H9 (cell line): ENCODE data around the gene LITAF. TPM values are rescaled to one million over a fixed set of nuclear protein-coding genes. Genes with fewer than 3 reads are reported as not detected.

Experiments used
- DNase-seq: peaks from one replicate; pipeline ENCODE4 v3.0.0-alpha.2; 2017
- H2AFZ ChIP-seq: one replicate; pipeline ENCODE4 v1.6.1; 2013; ENCODE audit warnings: mild to moderate bottlenecking, low read length, control low read depth, moderate library complexity
- H2AK5ac ChIP-seq: 2 replicates; pipeline ENCODE4 v1.6.1; 2013; ENCODE audit warnings: low read length, control low read depth, mixed read lengths; ENCODE audit not compliant: insufficient read length
- H2BK120ac ChIP-seq: one replicate; pipeline ENCODE4 v1.6.1; 2013; ENCODE audit warnings: low read depth, mild to moderate bottlenecking, low read length, control low read depth, inconsistent platforms; ENCODE audit not compliant: poor library complexity, severe bottlenecking
- H2BK12ac ChIP-seq: 2 replicates; pipeline ENCODE4 v1.6.1; 2013; ENCODE audit warnings: low read length, control low read depth, mixed read lengths, low read depth; ENCODE audit not compliant: insufficient read length
- H2BK15ac ChIP-seq: 2 replicates; pipeline ENCODE4 v1.6.1; 2013; ENCODE audit warnings: low read depth, low read length, control low read depth
- H2BK20ac ChIP-seq: one replicate; pipeline ENCODE4 v1.6.1; 2013; ENCODE audit warnings: low read depth, mild to moderate bottlenecking, low read length, control low read depth, inconsistent platforms; ENCODE audit not compliant: poor library complexity, severe bottlenecking
- H2BK5ac ChIP-seq: 2 replicates; pipeline ENCODE4 v1.6.1; 2013; ENCODE audit warnings: low read length, control low read depth, mixed read lengths; ENCODE audit not compliant: insufficient read length
- H3K14ac ChIP-seq: 2 replicates; pipeline ENCODE4 v1.6.1; 2013; ENCODE audit warnings: low read length, control low read depth; ENCODE audit not compliant: insufficient read depth
- H3K18ac ChIP-seq: 2 replicates; pipeline ENCODE4 v1.6.1; 2013; ENCODE audit warnings: low read depth, mild to moderate bottlenecking, mixed read lengths, low read length, control low read depth; ENCODE audit not compliant: insufficient read length
- H3K23ac ChIP-seq: 2 replicates; pipeline ENCODE4 v1.6.1; 2013; ENCODE audit warnings: low read length, control low read depth, mixed read lengths, low read depth; ENCODE audit not compliant: insufficient read length
- H3K23me2 ChIP-seq: 2 replicates; pipeline ENCODE4 v1.6.1; 2013; ENCODE audit warnings: low read depth, mild to moderate bottlenecking, mixed read lengths, low read length, control low read depth; ENCODE audit not compliant: insufficient read length, poor library complexity, severe bottlenecking
- H3K27ac ChIP-seq: 2 replicates; pipeline ENCODE4 v1.5.1; 2013; ENCODE audit warnings: low read length, control low read depth, mixed read lengths, low read depth; ENCODE audit not compliant: insufficient read length
- H3K27me3 ChIP-seq: 2 replicates; pipeline ENCODE4 v1.6.1; 2013; ENCODE audit warnings: low read length, control low read depth, inconsistent platforms; ENCODE audit not compliant: insufficient read depth
- H3K4ac ChIP-seq: 2 replicates; pipeline ENCODE4 v1.6.1; 2013; ENCODE audit warnings: low read depth, mild to moderate bottlenecking, control low read depth, inconsistent platforms, low read length, moderate library complexity
- H3K4me1 ChIP-seq: 2 replicates; pipeline ENCODE4 v1.6.1; 2013; ENCODE audit warnings: low read length, control low read depth, inconsistent platforms; ENCODE audit not compliant: insufficient read depth
- H3K4me2 ChIP-seq: 2 replicates; pipeline ENCODE4 v1.6.1; 2013; ENCODE audit warnings: low read length, control low read depth, mixed read lengths; ENCODE audit not compliant: insufficient read length, insufficient read depth
- H3K56ac ChIP-seq: 2 replicates; pipeline ENCODE4 v1.6.1; 2013; ENCODE audit warnings: low read depth, mild to moderate bottlenecking, mixed read lengths, low read length, control low read depth; ENCODE audit not compliant: insufficient read length
- H3K79me1 ChIP-seq: 2 replicates; pipeline ENCODE4 v1.6.1; 2013; ENCODE audit warnings: low read depth, mild to moderate bottlenecking, moderate library complexity, low read length, control low read depth, inconsistent platforms; ENCODE audit not compliant: insufficient read depth, poor library complexity, severe bottlenecking
- H3K79me2 ChIP-seq: 2 replicates; pipeline ENCODE4 v1.6.1; 2013; ENCODE audit warnings: low read length, control low read depth, inconsistent platforms; ENCODE audit not compliant: insufficient read depth
- H3K9ac ChIP-seq: 2 replicates; pipeline ENCODE4 v1.6.1; 2013; ENCODE audit warnings: low read length, control low read depth, mixed read lengths; ENCODE audit not compliant: insufficient read length; ENCODE audit errors: extremely low read depth
- H3K9me3 ChIP-seq: one replicate; pipeline ENCODE4 v1.6.1; 2013; ENCODE audit warnings: low read depth, low read length, inconsistent platforms; ENCODE audit not compliant: control insufficient read depth
- H3T11ph ChIP-seq: one replicate; pipeline ENCODE4 v1.6.1; 2013; ENCODE audit warnings: mild to moderate bottlenecking, low read length, control low read depth, inconsistent platforms
- H4K20me1 ChIP-seq: one replicate; pipeline ENCODE4 v1.6.1; 2013; ENCODE audit not compliant: control insufficient read depth, insufficient read length, insufficient read depth
- H4K5ac ChIP-seq: 2 replicates; pipeline ENCODE4 v1.6.1; 2013; ENCODE audit warnings: low read depth, mild to moderate bottlenecking, mixed read lengths, low read length, control low read depth; ENCODE audit not compliant: insufficient read length
- H4K8ac ChIP-seq: replicated peaks from 2 replicates; pipeline ENCODE4 v1.6.1; 2013; ENCODE audit warnings: low read length, control low read depth, mixed read lengths, low read depth; ENCODE audit not compliant: insufficient read length
- H4K91ac ChIP-seq: 2 replicates; pipeline ENCODE4 v1.6.1; 2013; ENCODE audit warnings: low read depth, mild to moderate bottlenecking, moderate library complexity, mixed read lengths, low read length, control low read depth; ENCODE audit not compliant: insufficient read length
- H3K27ac Mint-ChIP-seq, 3 experiments: 2 replicates in 2 of 3; 3 replicates in 1 of 3; pipeline ENCODE4 v1.8.0; 2020 to 2021; ENCODE audit warnings: mixed read lengths in 3 of 3, mild to moderate bottlenecking in 1 of 3, moderate library complexity in 1 of 3
- H3K27me3 Mint-ChIP-seq: 2 replicates; pipeline ENCODE4 v1.8.0; 2021; ENCODE audit warnings: low read depth, mild to moderate bottlenecking, moderate library complexity, mixed read lengths
- H3K36me3 Mint-ChIP-seq, 3 experiments: 2 replicates in 2 of 3; 3 replicates in 1 of 3; pipeline ENCODE4 v1.8.0; 2020 to 2021; ENCODE audit warnings: low read depth in 3 of 3, mixed read lengths in 3 of 3; ENCODE audit not compliant: insufficient read depth in 1 of 3
- H3K4me1 Mint-ChIP-seq, 2 experiments: 2 replicates each; pipeline ENCODE4 v1.8.0; 2020; ENCODE audit warnings: mixed read lengths in 2 of 2
- H3K4me3 Mint-ChIP-seq, 2 experiments: 2 replicates in 1 of 2; 3 replicates in 1 of 2; pipeline ENCODE4 v1.8.0; 2020 to 2021; ENCODE audit warnings: mild to moderate bottlenecking in 2 of 2, mixed read lengths in 2 of 2, moderate library complexity in 1 of 2
- H3K9me3 Mint-ChIP-seq, 2 experiments: 2 replicates in 1 of 2; 3 replicates in 1 of 2; pipeline ENCODE4 v1.8.0; 2020; ENCODE audit warnings: mild to moderate bottlenecking in 2 of 2, mixed read lengths in 2 of 2, moderate library complexity in 1 of 2
- WGBS: extraction: QIAGEN DNeasy Blood & Tissue Kit; methylation state at CpG from one replicate; pipeline ENCODE4 v1.1.7; 2013; ENCODE audit warnings: missing lambda C conversion rate, low lambda C conversion rate, mixed read lengths; ENCODE audit not compliant: insufficient read length; ENCODE audit errors: extremely low coverage; 5-methylcytosine and 5-hydroxymethylcytosine counted together
- total RNA-seq: library from RNA; stranded (reverse); gene quantifications from 2 replicates; pipeline ENCODE4 v1.2.1, GENCODE V29; 2021
- TF ChIP-seq, protein P1 (sequence below): fragments of 200-600 bp; sonication (generic); conservative IDR thresholded peaks from 3 replicates; pipeline ENCODE4 v1.8.0; 2021; ENCODE audit warnings: antibody characterized with exemption, mild to moderate bottlenecking

LITAF gene
- total RNA-seq, 1 experiment from 2014 or later = 249 TPM

GRCh38 chr16:11589198-11589550, 2.5 kb upstream of the LITAF start:
- Histone ChIP-seq H2AFZ (no peak overlapping the region), H2BK12ac (no peak overlapping the region), H2BK5ac (no peak overlapping the region), H3T11ph (no peak overlapping the region), H3K4ac (no peak overlapping the region), H3K79me2 (no peaks in the 10 kb centered on the region), H2BK15ac (no peak overlapping the region), H4K91ac (no peak overlapping the region), H3K27me3 (peaks cover 4% of the 10 kb centered on the region), H3K9ac (no peak overlapping the region), H3K23ac (no peak overlapping the region), H3K79me1 (no peaks in the 10 kb centered on the region), H4K8ac (no peak overlapping the region), H3K18ac (no peak overlapping the region), H4K20me1 (no peaks in the 10 kb centered on the region), H2BK20ac (no peak overlapping the region), H3K4me2 (no peak overlapping the region), H3K14ac (no peak overlapping the region), H3K27ac (no peak overlapping the region), H3K23me2 (no peaks in the 10 kb centered on the region), H3K9me3 (peaks cover 4% of the 10 kb centered on the region), H2AK5ac (no peak overlapping the region), H4K5ac (no peak overlapping the region), H2BK120ac (no peak overlapping the region), H3K4me1 (peaks cover 3% of the 10 kb centered on the region; the same call in 1 of the 2 replicates), H3K56ac (no peak overlapping the region)
- TF ChIP-seq, protein P1, sequence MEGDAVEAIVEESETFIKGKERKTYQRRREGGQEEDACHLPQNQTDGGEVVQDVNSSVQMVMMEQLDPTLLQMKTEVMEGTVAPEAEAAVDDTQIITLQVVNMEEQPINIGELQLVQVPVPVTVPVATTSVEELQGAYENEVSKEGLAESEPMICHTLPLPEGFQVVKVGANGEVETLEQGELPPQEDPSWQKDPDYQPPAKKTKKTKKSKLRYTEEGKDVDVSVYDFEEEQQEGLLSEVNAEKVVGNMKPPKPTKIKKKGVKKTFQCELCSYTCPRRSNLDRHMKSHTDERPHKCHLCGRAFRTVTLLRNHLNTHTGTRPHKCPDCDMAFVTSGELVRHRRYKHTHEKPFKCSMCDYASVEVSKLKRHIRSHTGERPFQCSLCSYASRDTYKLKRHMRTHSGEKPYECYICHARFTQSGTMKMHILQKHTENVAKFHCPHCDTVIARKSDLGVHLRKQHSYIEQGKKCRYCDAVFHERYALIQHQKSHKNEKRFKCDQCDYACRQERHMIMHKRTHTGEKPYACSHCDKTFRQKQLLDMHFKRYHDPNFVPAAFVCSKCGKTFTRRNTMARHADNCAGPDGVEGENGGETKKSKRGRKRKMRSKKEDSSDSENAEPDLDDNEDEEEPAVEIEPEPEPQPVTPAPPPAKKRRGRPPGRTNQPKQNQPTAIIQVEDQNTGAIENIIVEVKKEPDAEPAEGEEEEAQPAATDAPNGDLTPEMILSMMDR = no peak
- Mint-ChIP-seq H3K4me1 (peaks cover 29% of the 10 kb centered on the region in 2 experiments), H3K4me3 (no peak overlapping the region), H3K27me3 (peaks cover 2% of the 10 kb centered on the region), H3K27ac (no peak overlapping the region), H3K36me3 (peaks cover 0 to 4% (median 2%) of the 10 kb centered on the region in 3 experiments; a peak in 1 of 7 replicates), H3K9me3 (peaks cover 2 to 5% of the 10 kb centered on the region in 2 experiments; a peak in 3 of 5 replicates)
- no CpG with 5 or more reads among the region's 1 CpG for WGBS
- DNase-seq = no peak
